Parathyroid adenoma (tissue), 2 donors: ENCODE measurements around the gene SLC35E2B.
A peak's percentile ranks its signal among the peaks of the same experiment; 100 is the strongest.
"Not testable (repeated sequence)": the region's sequence is repeated elsewhere in the genome, so short reads cannot be mapped to it uniquely, and the experiment has no call there.

Experiments used
- H2AFZ ChIP-seq: fragments of 300-600 bp; sonication (generic); one replicate; pipeline ENCODE4 v1.7.0; 2017; ENCODE audit warnings: antibody characterized with exemption, mild to moderate bottlenecking
- H3K27ac ChIP-seq: fragments of 300-600 bp; sonication (generic); one replicate; pipeline ENCODE4 v1.7.0; 2017
- H3K27me3 ChIP-seq: fragments of 300-600 bp; sonication (generic); one replicate; pipeline ENCODE4 v1.7.0; 2017; ENCODE audit warnings: low read length; ENCODE audit not compliant: control insufficient read depth, insufficient read depth
- H3K36me3 ChIP-seq: fragments of 300-600 bp; sonication (generic); one replicate; pipeline ENCODE4 v1.7.0; 2017; ENCODE audit warnings: low read length; ENCODE audit not compliant: control insufficient read depth, insufficient read depth
- H3K4me1 ChIP-seq: fragments of 300-600 bp; sonication (generic); one replicate; pipeline ENCODE4 v1.7.0; 2017; ENCODE audit warnings: control low read depth
- H3K4me2 ChIP-seq: fragments of 300-600 bp; sonication (generic); one replicate; pipeline ENCODE4 v1.7.0; 2017; ENCODE audit warnings: low read length
- H3K4me3 ChIP-seq: fragments of 300-600 bp; sonication (generic); one replicate; pipeline ENCODE4 v1.7.0; 2017; ENCODE audit warnings: low read depth, low read length
- H3K79me2 ChIP-seq: fragments of 300-600 bp; sonication (generic); one replicate; pipeline ENCODE4 v1.7.0; 2017; ENCODE audit warnings: control low read depth
- H3K9ac ChIP-seq: fragments of 300-600 bp; sonication (generic); one replicate; pipeline ENCODE4 v1.7.0; 2017; ENCODE audit warnings: mild to moderate bottlenecking
- H3K9me3 ChIP-seq: fragments of 300-600 bp; sonication (generic); one replicate; pipeline ENCODE4 v1.7.0; 2017; ENCODE audit warnings: low read length; ENCODE audit not compliant: control insufficient read depth
- CTCF ChIP-seq: fragments of 300-600 bp; sonication (generic); IDR thresholded peaks from one replicate; pipeline ENCODE4 v1.7.0; 2017; ENCODE audit warnings: antibody characterized with exemption, mild to moderate bottlenecking
- donor health status: primary hyperparathyroidism.

The SLC35E2B gene

DNA sequence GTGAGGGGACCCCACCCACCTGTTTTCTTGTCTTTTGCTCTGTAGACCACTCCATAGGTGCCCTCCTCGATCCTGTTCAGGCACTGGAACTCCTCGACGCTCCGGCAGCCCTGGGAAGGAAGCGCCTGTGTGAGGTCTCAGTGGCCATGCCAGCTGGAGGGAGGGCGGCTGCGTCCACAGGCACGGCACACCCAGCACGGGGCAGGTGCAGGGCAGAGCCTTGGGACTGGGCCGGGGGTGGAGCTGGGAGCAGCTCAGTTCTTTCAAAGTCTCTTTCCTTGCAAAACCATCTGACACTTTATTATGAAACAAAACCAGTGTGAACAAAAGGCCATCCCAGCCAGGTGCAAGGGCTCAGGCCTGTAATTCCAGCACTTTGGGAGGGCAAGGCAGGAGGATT, 13.0 kb upstream of the SLC35E2B start:
- not testable (repeated sequence) for H3K36me3 ChIP-seq, H3K27ac ChIP-seq, H3K9ac ChIP-seq, H3K4me3 ChIP-seq, H3K4me1 ChIP-seq, H3K27me3 ChIP-seq, H3K79me2 ChIP-seq, H3K4me2 ChIP-seq, H2AFZ ChIP-seq, H3K9me3 ChIP-seq

DNA sequence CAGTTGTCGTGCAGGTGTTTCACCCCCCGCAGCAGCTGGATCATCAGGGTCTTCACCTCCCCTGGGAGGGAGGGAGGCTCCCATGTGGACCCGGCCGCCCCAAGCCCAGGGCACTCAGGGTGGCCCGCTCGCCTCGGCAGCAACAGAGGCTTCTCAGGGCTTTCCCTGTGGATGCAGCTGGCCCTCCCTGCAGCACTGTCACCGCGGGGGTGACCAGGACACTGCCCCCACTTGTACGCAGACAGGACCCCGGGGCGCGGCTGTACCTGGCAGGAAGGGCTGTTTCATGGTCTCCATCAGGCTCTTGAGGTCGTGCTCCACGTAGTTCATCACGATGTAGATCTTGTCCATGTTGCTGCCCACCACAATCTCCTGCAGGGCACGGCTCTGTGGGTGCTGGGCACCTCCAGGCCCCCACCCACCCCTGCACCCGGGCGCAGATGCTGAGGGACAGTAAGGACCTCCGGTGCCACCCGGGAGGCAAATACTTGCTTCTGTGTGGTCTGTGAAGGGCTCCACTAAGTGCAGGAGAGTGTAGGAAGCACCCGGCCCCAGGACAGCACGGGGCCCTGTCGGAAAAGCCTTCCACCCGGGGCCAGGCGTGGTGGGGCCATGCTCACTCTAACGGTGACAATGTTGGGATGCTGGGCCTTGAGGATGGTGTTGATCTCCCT, 11.8 kb upstream of the SLC35E2B start:
- not testable (repeated sequence) for H3K4me3 ChIP-seq, H2AFZ ChIP-seq, H3K79me2 ChIP-seq, H3K36me3 ChIP-seq, H3K27ac ChIP-seq, H3K9ac ChIP-seq, H3K27me3 ChIP-seq, H3K4me2 ChIP-seq, H3K9me3 ChIP-seq, H3K4me1 ChIP-seq

DNA sequence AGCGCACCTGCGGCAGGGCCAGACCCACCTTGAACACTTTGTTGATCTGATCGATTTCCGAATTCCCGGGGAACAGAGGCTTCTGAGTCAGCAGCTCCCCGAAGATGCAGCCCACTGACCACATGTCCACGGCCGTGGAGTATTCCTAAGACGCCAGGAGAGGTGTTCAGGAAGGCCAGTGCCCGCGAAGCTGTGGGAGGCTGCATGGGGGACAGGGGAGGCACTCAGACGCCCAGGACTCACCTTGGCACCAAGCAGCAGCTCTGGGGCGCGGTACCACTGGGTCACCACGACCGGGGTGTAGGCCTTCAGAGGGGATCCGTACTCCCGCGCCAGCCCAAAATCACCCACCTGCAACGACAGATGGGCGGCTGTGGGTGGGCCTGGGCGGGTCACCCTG, 11.2 kb upstream of the SLC35E2B start:
- Histone ChIP-seq H3K27me3 (no peaks in the 10 kb centered on the region), H3K27ac (no peak overlapping the region), H2AFZ (no peak overlapping the region), H3K79me2 (no peaks in the 10 kb centered on the region), H3K36me3 (no peaks in the 10 kb centered on the region), H3K4me1 (no peaks in the 10 kb centered on the region), H3K9ac (no peak overlapping the region), H3K9me3 (no peaks in the 10 kb centered on the region), H3K4me2 (no peak overlapping the region), H3K4me3 (no peak overlapping the region)
- TF ChIP-seq CTCF, result no peak

- not testable (repeated sequence) for H2AFZ ChIP-seq, H3K27me3 ChIP-seq, H3K79me2 ChIP-seq, H3K9me3 ChIP-seq, H3K4me1 ChIP-seq, H3K4me2 ChIP-seq, H3K27ac ChIP-seq, H3K9ac ChIP-seq, H3K36me3 ChIP-seq, H3K4me3 ChIP-seq
Measured at GRCh38 chr1:1702506-1702905, 9.9 kb upstream of the SLC35E2B start.

- not testable (repeated sequence) for H3K27me3 ChIP-seq, H3K9ac ChIP-seq, H3K4me1 ChIP-seq, H3K27ac ChIP-seq, H2AFZ ChIP-seq, H3K36me3 ChIP-seq, H3K4me2 ChIP-seq, H3K9me3 ChIP-seq, H3K79me2 ChIP-seq, H3K4me3 ChIP-seq
Measured at GRCh38 chr1:1700557-1700956, 8.0 kb upstream of the SLC35E2B start.

GRCh38 chr1:1700067-1700466, 7.5 kb upstream of the SLC35E2B start:
- not testable (repeated sequence) for H3K36me3 ChIP-seq, H3K4me1 ChIP-seq, H3K9me3 ChIP-seq, H3K4me3 ChIP-seq, H3K27ac ChIP-seq, H3K79me2 ChIP-seq, H2AFZ ChIP-seq, H3K9ac ChIP-seq, H3K4me2 ChIP-seq, H3K27me3 ChIP-seq

GRCh38 chr1:1699061-1699460, 6.5 kb upstream of the SLC35E2B start:
- H3K36me3 ChIP-seq, H3K9ac ChIP-seq, H3K27ac ChIP-seq, H2AFZ ChIP-seq, H3K4me1 ChIP-seq, H3K4me3 ChIP-seq, H3K4me2 ChIP-seq, H3K79me2 ChIP-seq, H3K27me3 ChIP-seq, H3K9me3 ChIP-seq: not testable (repeated sequence)

- H3K9ac ChIP-seq, H3K4me2 ChIP-seq, H3K9me3 ChIP-seq, H3K79me2 ChIP-seq, H3K4me3 ChIP-seq, H3K36me3 ChIP-seq, H3K4me1 ChIP-seq, H2AFZ ChIP-seq, H3K27ac ChIP-seq, H3K27me3 ChIP-seq: not testable (repeated sequence)
Measured at GRCh38 chr1:1697358-1698183, 5.0 kb upstream of the SLC35E2B start.

GRCh38 chr1:1696431-1697357, 4.1 kb upstream of the SLC35E2B start:
- not testable (repeated sequence) for H3K27ac ChIP-seq, H3K27me3 ChIP-seq, H3K4me3 ChIP-seq, H3K4me2 ChIP-seq, H3K9ac ChIP-seq, H3K4me1 ChIP-seq, H3K9me3 ChIP-seq, H3K36me3 ChIP-seq, H3K79me2 ChIP-seq, H2AFZ ChIP-seq

DNA sequence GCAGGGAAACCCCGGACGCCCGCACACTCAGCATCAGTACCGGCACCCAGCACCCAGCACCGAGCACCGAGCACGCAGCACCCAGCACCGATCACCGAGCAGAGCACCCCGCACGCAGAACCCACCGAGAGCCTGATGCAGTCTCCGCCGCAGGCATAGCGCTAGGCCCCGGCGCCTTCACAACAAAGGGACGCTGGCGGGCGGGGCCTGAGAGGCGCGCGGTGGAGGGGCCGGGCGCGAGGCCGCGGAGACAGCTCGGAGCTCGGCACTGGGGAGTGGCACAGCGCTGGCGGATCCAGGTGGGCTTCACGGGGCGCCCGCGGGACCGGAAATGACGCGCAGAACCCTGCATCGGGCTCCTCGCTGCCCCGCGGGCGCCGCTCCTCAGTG, 276 bp downstream of the SLC35E2B start:
- H3K27me3 ChIP-seq, H3K9me3 ChIP-seq, H3K79me2 ChIP-seq, H3K4me2 ChIP-seq, H3K4me1 ChIP-seq, H3K36me3 ChIP-seq: not testable (repeated sequence)
- H3K27ac ChIP-seq, result peak overlapping the region; percentile 94
- peak overlapping the region; percentile 80 for H3K9ac ChIP-seq
- peak overlapping the region; percentile 66 for H2AFZ ChIP-seq
- peak overlapping the region; percentile 37 for H3K4me3 ChIP-seq
